Neural cell (in vitro differentiated cells): ENCODE measurements around the gene PARP11.

ENCODE experiments used
- EP300 ChIP-seq: fragments of 450-650 bp; conservative IDR thresholded peaks from 2 replicates; pipeline ENCODE4 v1.6.1; 2014; ENCODE audit warnings: antibody characterized with exemption, mild to moderate bottlenecking, moderate library complexity; ENCODE audit not compliant: poor library complexity, severe bottlenecking
- EZH2 ChIP-seq: fragments of 200-600, 300-800 bp; shearing (Covaris generic), sonication (generic); IDR thresholded peaks from 2 replicates; pipeline ENCODE4 v1.6.1; 2014; ENCODE audit warnings: antibody characterized with exemption, low read length, borderline replicate concordance, mild to moderate bottlenecking; ENCODE audit not compliant: insufficient read depth, poor library complexity, severe bottlenecking
- MXI1 ChIP-seq: fragments of 450-650 bp; conservative IDR thresholded peaks from 2 replicates; pipeline ENCODE4 v1.6.1; 2014; ENCODE audit warnings: antibody characterized with exemption, mild to moderate bottlenecking; ENCODE audit not compliant: poor library complexity, severe bottlenecking
- POLR2AphosphoS5 ChIP-seq: IDR thresholded peaks from 2 replicates; pipeline ENCODE4 v1.6.1; 2012
- RAD21 ChIP-seq: fragments of 450-650 bp; conservative IDR thresholded peaks from 2 replicates; pipeline ENCODE4 v1.6.1; 2014; ENCODE audit warnings: antibody characterized with exemption, mild to moderate bottlenecking, moderate library complexity
- SMC3 ChIP-seq: fragments of 450-650 bp; conservative IDR thresholded peaks from 2 replicates; pipeline ENCODE4 v1.6.1; 2014; ENCODE audit warnings: antibody characterized with exemption, mild to moderate bottlenecking, moderate library complexity; ENCODE audit not compliant: poor library complexity
- TAF1 ChIP-seq: IDR thresholded peaks from 2 replicates; pipeline ENCODE4 v1.6.1; 2012; ENCODE audit warnings: low read depth
- TF ChIP-seq, protein P1 (sequence below): fragments of 450-650 bp; IDR thresholded peaks from 2 replicates; pipeline ENCODE4 v1.5.1; 2014; ENCODE audit warnings: antibody characterized with exemption, mild to moderate bottlenecking, moderate library complexity; ENCODE audit not compliant: poor library complexity, severe bottlenecking
- TF ChIP-seq, protein P2 (sequence below): IDR thresholded peaks from 2 replicates; pipeline ENCODE4 v1.6.1; 2012; ENCODE audit warnings: borderline replicate concordance

DNA sequence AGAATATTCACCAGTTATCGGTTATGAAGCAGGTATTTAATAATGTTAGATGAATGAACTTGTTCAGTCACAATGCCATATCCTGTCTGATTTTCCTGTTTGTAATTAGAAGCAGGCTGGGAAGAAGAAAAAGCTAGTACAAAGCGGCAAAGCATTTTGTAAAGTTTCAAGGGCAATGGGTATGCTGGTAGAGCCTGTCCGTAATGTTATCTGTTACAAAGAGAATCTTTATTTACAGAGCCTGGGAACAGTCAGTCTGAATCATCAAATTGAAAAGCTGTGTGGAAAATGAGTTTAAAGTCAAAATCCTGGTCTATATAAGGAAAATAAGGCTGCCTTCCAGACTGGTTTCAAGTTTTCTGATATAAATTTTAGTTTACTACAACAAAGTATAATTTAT is 40.5 kb downstream of the PARP11 start:
- TF ChIP-seq POLR2AphosphoS5, result no peak
- TF ChIP-seq, protein P1, sequence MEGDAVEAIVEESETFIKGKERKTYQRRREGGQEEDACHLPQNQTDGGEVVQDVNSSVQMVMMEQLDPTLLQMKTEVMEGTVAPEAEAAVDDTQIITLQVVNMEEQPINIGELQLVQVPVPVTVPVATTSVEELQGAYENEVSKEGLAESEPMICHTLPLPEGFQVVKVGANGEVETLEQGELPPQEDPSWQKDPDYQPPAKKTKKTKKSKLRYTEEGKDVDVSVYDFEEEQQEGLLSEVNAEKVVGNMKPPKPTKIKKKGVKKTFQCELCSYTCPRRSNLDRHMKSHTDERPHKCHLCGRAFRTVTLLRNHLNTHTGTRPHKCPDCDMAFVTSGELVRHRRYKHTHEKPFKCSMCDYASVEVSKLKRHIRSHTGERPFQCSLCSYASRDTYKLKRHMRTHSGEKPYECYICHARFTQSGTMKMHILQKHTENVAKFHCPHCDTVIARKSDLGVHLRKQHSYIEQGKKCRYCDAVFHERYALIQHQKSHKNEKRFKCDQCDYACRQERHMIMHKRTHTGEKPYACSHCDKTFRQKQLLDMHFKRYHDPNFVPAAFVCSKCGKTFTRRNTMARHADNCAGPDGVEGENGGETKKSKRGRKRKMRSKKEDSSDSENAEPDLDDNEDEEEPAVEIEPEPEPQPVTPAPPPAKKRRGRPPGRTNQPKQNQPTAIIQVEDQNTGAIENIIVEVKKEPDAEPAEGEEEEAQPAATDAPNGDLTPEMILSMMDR, result no peak
- no peak for TF ChIP-seq EP300
- TF ChIP-seq RAD21, result no peak
- TF ChIP-seq MXI1, result no peak
- TF ChIP-seq EZH2, result no peak
- TF ChIP-seq TAF1, result no peak
- no peak for TF ChIP-seq SMC3
- TF ChIP-seq, protein P2, sequence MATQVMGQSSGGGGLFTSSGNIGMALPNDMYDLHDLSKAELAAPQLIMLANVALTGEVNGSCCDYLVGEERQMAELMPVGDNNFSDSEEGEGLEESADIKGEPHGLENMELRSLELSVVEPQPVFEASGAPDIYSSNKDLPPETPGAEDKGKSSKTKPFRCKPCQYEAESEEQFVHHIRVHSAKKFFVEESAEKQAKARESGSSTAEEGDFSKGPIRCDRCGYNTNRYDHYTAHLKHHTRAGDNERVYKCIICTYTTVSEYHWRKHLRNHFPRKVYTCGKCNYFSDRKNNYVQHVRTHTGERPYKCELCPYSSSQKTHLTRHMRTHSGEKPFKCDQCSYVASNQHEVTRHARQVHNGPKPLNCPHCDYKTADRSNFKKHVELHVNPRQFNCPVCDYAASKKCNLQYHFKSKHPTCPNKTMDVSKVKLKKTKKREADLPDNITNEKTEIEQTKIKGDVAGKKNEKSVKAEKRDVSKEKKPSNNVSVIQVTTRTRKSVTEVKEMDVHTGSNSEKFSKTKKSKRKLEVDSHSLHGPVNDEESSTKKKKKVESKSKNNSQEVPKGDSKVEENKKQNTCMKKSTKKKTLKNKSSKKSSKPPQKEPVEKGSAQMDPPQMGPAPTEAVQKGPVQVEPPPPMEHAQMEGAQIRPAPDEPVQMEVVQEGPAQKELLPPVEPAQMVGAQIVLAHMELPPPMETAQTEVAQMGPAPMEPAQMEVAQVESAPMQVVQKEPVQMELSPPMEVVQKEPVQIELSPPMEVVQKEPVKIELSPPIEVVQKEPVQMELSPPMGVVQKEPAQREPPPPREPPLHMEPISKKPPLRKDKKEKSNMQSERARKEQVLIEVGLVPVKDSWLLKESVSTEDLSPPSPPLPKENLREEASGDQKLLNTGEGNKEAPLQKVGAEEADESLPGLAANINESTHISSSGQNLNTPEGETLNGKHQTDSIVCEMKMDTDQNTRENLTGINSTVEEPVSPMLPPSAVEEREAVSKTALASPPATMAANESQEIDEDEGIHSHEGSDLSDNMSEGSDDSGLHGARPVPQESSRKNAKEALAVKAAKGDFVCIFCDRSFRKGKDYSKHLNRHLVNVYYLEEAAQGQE, result no peak
